NCI-H128 (cell line): ENCODE results near the gene ZNF133.
"Not testable (repeated sequence)": the region's sequence is repeated elsewhere in the genome, so short reads cannot be mapped to it uniquely, and the experiment has no call there.

ENCODE experiments used
- DNase-seq: peaks from one replicate; lab custom pipeline; 2025; ENCODE audit not compliant: unreplicated experiment; lab: John Stamatoyannopoulos, UW

The ZNF133 gene

DNA sequence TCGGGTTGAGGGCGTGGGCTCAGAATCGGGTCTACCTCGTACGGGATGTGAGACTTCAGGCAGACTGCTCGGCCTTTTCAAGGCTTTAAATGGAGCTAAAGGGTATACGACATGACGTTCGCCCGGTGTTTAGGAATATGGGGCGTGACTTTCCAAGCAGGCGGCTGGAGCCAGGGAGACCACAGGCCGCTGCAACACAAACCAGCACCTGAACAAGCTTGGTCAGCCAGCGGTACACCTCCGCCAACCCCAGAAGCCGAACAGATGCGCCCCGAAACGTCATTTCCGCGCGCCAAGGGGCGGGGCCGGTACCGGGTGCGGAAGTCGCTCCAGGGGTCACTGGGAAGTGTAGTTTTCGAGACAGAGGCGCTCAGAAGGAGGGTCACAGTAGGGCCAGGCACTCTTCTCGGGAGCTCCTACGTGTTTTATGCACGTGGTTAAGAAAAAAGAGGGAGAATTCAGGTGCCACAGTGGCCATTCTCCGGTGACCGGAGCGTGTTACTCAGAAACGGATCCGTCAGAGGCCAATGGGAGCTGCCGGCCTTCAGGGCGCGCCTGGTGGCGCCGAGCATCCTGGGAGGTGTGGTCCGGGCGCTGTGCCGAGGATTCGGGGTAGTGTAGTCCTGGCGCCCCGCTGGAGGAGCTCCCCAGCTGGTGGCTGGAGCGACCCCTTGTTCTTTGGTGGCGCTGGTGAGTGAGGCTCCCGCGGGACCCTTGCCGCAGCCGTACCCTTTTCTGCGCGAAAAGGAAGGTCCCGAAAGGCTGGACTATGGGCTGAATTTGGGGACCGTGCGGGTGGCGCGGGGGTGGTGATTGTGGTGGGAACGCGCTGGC, at the start of gene ZNF133:
Gene ZNF133, plus strand, starts transcription at position 613 of the 834 bp plus-strand sequence. CDS start 17,160 bp downstream, outside the sequence.
- DNase-seq, result peak; percentile 93

DNA sequence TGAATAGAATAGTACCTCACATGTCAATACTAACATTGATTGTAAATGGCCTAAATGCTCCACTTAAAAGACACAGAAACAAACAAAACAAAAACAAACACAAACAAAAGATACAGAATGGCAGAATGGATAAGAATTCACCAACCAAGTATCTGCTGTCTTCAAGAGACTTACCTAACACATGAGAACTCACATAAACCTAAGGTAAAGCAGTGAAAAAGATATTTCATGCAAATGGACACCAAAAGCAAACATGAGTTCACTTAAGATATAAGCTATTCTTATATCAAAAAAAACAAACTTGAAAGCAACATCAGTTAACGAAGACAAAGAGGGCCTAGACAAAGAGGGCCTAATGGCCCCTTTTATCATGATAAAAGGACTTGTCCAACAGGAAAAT, 47.3 kb upstream of the ZNF133 start:
- no peak for DNase-seq

GRCh38 chr20:18243802-18244201, 44.5 kb upstream of the ZNF133 start:
- DNase-seq, result no peak

DNA sequence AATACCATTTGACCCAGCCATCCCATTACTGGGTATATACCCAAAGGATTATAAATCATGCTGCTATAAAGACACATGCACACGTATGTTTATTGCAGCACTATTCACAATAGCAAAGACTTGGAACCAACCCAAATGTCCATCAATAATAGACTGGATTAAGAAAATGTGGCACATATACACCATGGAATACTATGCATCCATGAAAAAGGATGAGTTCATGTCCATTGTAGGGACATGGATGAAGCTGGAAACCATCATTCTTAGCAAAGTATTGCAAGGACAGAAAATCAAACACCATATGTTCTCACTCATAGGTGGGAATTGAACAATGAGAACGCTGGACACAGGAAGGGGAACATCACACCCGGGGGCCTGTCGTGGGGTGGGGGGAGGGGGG, 39.8 kb upstream of the ZNF133 start:
- not testable (repeated sequence) for DNase-seq

DNA sequence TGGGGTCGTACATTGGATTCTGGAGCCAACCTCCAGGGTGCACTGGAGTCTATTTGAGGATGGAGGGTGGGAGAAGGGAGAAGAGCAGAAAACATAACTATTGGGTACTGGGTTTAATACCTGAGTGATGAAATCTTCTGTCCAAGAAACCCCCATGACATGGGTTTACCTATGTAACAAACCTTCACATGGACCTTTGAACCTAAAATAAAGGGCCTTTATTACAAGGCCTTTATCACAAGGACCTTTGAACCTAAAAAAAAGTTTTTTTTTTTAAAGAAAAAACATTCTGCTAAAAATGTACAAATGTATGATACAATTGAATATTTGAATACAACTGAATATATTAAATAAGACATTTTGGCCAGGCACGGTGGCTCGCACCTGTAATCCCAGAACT, 38.1 kb upstream of the ZNF133 start:
- DNase-seq, result no peak

DNA sequence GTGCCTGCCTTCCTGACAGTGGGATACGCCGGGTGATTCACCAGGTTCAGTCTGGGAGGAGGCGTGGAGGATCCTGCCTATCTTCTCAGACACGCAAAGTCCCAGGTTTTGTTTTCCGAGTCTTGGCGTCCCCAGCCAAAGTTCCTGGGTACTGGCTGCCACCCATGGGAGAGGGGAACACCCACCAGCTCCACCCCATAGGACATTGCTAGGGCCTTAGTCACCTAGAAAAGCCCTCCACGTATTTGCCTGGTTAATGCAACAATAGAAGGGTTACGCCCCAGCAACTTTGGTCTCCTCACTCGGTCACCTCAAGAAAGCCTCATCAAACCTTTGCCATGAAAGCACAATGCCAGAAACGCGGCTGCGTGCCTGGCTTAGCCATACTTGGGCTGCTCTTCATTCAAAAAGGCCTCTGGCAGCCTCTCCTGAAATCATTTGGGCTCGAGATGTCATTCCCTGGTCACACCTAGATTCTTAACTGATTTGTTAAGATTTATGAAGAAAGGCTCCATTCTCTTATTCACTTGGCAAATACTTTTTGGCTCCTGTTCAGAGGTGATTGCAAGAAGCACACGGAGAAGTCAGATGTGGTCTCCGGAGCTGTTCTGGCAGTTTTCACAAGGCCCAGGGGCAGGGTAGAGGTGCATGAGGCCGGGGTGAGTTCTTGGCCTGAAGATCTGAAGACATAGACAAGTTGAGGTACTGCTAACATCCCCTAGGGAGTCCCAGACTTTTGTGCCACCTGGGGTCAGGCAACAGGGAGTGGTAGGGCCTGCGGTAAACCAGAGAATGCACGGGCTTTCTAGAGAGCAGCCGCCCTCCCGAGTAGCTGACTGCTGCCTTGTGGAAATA, 35.5 kb upstream of the ZNF133 start:
- no peak for DNase-seq

DNA sequence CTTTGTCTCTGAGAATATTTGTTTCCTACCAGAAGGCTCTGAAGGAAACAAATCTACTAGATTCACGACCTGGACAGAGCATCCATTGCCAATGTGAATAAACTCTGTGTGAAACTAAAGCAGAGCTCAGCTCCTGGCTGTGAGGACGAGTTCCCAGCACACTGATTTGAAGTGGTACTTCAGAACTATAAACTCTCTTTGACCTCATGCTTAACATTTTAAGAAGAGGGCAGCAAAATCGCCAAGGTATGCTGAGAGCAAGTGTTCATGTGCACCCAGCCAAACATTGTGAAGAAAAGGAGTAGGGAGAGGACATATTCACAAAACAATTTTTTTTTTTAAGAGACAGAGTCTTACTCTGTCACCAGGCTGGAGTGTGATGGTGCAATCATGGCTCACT, 33.7 kb upstream of the ZNF133 start:
- no peak for DNase-seq

DNA sequence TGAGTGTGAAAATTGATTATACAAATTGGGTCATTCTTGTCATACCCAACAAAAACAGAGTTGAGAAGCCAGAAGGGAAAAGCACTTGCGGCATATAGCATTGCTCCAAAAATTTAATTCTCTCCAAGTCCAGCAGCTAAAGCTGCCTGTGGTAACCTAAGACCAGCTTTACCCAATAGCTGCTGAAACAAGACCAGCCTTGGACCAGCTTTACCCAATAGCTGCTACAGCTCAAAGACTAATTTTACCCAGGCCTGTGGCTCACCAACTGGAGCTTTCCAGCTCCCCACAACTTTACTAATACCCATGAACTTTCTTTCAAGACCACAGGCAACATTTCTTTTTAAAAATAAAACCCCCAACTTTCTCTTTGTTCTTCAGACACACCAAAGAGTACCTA, 32.8 kb upstream of the ZNF133 start:
- no peak for DNase-seq

DNA sequence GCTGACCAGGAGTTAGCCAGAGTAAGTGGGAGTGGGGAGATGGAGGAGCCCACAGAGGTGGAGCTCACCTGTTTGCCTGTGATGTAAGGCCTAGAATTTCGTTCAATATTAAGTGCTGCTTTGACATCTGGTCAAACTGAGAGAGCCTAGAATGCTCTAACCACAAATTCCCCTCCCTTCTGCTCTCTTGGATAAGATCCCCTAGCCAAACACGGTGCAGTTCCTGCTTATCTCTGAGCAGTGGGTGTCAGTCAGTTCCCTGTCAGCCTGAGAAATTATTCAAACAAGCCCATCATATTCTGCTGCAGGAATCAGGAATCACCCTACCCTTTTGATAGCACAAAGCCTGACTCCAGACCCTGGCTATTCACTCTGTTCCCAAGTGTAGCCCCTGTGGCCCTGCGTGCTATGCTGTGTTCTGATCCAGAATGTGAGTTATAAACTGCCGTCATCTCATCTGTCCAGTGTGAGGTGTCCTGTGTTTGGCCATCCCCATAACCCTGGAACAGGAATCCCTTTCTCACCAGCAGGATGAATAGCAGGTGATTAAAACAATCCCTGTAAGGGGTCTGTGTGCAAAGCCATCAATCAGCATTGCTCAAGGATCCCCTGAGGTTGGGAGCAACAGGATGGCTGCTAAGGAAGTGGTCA, 31.8 kb upstream of the ZNF133 start:
- DNase-seq, result no peak

DNA sequence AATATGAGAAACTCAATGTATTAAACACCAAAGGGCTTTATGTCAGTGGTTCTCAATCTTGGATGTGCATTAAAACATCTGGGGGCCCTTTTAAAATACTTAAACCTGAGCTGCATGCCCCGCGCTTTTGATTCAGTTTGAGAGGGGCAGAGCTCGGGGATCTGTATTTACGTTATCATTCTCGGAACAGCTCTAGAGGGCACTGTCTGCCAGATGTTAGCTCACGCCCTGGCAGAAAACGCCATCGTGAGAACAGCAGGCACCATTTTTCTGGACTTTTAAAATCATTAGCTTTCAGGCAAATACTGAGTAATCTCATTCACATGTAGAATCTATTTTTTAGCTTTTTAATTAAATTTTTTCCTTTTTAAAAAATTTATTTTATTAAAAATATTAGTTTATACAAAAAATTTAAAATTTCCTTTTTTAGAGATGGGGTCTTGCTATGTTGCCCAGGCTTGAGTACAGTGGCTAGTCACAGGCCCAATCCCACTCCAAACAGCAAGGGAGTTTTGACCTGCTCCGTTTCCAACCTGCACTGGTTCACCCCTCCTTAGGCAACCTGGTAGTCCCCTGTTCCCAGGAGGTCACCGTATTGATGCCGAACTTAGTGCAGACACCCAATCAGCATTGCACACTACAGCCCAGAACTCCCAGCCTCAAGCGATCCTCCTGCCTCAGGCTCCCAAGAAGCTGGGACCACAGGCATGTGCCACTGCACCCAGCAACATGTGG, 30.0 kb upstream of the ZNF133 start:
- DNase-seq, result no peak

- no peak for DNase-seq
These were observed 28.6 kb upstream of the ZNF133 start for GRCh38 chr20:18259730-18260129.

GRCh38 chr20:18263723-18264122, 24.6 kb upstream of the ZNF133 start:
- DNase-seq, result no peak

DNA sequence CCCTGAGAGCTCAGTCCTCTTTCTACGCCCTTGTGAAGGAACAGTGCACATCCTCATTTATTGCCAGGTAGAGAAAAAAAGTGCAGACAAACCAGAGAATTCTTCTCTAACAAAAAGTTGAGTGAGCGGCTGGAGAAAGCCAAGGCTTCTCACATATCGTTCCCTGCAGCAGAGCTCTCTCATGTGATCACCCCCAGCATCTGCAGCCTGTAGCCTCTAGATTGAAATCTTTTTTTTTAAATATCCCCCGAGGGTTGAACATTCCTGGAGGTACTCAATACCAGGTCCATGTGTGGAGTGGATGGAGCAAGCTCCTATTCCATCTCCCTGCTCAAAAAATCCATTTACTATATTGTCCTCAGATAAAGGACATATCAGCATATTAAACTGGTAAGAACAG, 22.9 kb upstream of the ZNF133 start:
- no peak for DNase-seq

DNA sequence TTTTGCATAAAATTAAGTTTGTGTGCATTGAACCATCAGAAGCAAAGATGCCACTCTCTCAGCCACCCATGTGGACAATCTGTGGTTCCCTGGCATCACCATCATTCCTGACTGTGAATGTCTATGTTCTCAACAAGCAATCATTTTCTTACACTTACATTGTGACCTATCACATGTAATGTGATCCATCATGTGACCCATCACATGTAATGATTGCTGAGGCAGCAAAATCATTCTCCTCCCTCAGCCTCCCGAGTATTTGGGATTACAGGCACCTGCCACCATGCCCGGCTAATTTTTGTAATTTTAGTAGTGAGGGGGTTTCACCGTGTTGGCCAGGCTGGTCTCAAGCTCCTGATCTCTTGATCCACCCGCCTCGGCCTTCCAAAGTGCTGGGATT, 22.0 kb upstream of the ZNF133 start:
- DNase-seq, result no peak

DNA sequence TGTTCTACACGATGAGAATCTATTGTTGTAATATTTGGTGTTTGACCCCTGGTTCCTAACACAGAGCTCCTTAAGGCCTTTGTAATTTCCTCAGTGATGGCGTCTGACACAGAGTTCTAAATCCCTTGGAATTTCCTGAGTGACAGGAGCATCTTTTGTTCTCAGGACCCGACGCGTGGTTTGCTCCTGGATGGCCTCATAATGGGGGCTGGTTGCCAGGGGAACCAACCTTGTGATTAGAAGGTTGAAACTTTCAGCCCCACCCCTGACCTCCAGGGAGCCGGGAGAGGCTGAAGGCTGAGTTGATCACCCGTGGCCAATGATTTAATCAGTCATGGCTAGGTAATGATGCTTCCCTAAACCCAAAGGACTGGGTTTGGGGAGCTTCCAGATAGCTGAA, 20.5 kb upstream of the ZNF133 start:
- DNase-seq, result no peak

GRCh38 chr20:18271160-18271559, 17.2 kb upstream of the ZNF133 start:
- DNase-seq, result no peak

DNA sequence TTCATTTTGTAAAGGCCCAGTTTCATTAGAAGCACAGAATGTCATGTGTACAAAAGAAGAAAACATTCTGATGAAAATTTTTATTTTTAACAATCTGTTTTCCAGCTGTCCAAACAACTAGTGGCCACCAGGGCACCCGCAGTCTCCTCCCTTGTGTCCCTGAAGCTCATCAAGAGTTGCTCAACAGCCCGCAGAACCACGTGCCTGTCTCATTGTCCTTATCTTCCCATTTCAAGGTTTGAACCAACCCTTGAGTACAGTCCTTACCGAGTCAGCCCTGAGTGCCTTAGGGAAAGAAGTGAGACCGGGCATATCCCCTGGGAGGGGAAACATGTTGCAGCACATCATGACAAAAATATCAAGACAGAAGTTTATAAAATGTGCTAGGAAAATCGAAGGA, 15.9 kb upstream of the ZNF133 start:
- DNase-seq, result no peak

- no peak for DNase-seq
These were observed 14.6 kb upstream of the ZNF133 start for GRCh38 chr20:18273738-18274137.

DNA sequence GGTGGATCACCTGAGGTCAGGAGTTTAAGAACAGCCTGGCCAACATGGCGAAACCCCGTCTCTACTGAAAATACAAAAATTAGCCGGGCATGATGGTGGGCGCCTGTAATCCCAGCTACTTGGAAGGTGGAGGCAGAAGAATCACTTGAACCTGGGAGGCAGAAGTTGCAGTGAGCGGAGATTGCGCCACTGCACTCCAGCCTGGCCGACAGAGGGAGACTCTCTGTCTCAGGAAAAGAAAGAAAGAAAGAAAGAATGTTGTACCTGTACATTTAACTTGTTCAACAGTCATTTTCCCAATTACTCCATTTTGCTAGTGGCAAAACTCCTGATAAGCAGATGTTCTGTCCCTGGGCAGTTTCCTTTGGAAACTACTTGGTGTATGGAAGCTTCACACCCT, 12.4 kb upstream of the ZNF133 start:
- not testable (repeated sequence) for DNase-seq

DNA sequence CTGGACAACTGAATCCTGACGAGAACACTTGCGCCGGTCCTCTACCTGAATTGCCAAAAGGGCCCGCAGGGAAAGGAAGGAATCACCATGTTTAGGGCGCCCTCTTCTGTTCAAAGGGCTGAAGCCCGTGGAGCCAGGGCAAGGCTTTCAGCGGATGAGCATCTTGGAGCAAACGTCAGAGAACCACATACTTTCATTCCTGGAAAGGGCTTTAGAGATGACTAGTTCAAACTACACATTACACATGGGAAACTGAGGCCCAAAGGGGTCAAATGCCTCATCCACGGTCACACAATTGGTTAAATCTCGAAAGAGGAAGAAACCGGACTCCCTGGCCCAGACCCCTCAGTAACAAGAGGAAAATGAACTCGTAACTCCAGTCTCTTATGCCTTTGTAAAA, 11.5 kb upstream of the ZNF133 start:
- peak; percentile 52 for DNase-seq

GRCh38 chr20:18279242-18279641, 9.1 kb upstream of the ZNF133 start:
- DNase-seq, result no peak
